Activated CD8-positive, alpha-beta T cell treated with anti-CD3 and anti-CD28 coated beads, Interleukin-2, amount 10 ng/mL, durations not matched to agents 7 days and 5 days (primary cell): ENCODE results near the gene LAIR1. TPM values are rescaled to one million over a fixed set of nuclear protein-coding genes. Genes with fewer than 3 reads are reported as not detected.

Experiments used
- total RNA-seq, 2 experiments: library from RNA; stranded (reverse); gene quantifications; one replicate each; pipeline ENCODE4 v1.2.3, GENCODE V29; 2021

The LAIR1 gene
- total RNA-seq, 2 experiments from 2014 or later: 92.8 to 97.6 TPM

Other genes with a start within 250 kb of the LAIR1 start
- 10 to 100 TPM; 50.9 to 51.4 TPM for gene TFPT, start 249.3 kb downstream of the LAIR1 start, total RNA-seq
- gene PRPF31, start 249.2 kb downstream of the LAIR1 start, total RNA-seq: 10 to 100 TPM; 77.5 to 82.8 TPM
- 10 to 100 TPM; 55.1 to 58.4 TPM for gene CNOT3, start 227.2 kb downstream of the LAIR1 start, total RNA-seq
- 1 to 10 TPM; 6.6 to 7.5 TPM for gene LENG1, start 205.2 kb downstream of the LAIR1 start, total RNA-seq
- under 1 TPM; 0.55 to 0.76 TPM for gene TMC4, start 191.8 kb downstream of the LAIR1 start, total RNA-seq
- 10 to 100 TPM; 56.9 to 58.8 TPM for gene MBOAT7, start 175.4 kb downstream of the LAIR1 start, total RNA-seq
- gene TSEN34, start 173.6 kb downstream of the LAIR1 start, total RNA-seq: 10 to 100 TPM; 11.2 to 11.9 TPM
- gene RPS9, start 164.1 kb downstream of the LAIR1 start, total RNA-seq: 1,000 to 10,000 TPM; 1,244 to 1,253 TPM
- 1 to 10 TPM; 1.1 to 1.5 TPM for gene LILRB3, start 141.9 kb downstream of the LAIR1 start, total RNA-seq
- under 1 TPM in 1 of 2 experiments, not detected in 1; 0.18 TPM for gene LILRA6, start 122.1 kb downstream of the LAIR1 start, total RNA-seq
- not detected for gene LILRB5, start 107.7 kb downstream of the LAIR1 start, total RNA-seq
- not detected for gene LILRB2, start 83.8 kb downstream of the LAIR1 start, total RNA-seq
- gene LILRA5, start 51.8 kb downstream of the LAIR1 start, total RNA-seq: not detected
- gene LILRA4, start 25.8 kb downstream of the LAIR1 start, total RNA-seq: not detected
- gene TTYH1, start 50.5 kb upstream of the LAIR1 start, total RNA-seq: 1 to 10 TPM in 1 of 2 experiments, under 1 TPM in 1; 0.99 to 1.3 TPM
- gene LENG8, start 84.3 kb upstream of the LAIR1 start, total RNA-seq: 100 to 1,000 TPM; 171 to 181 TPM
- gene LENG9, start 98.8 kb upstream of the LAIR1 start, total RNA-seq: 1 to 10 TPM; 5.3 to 5.6 TPM
- not detected for gene CDC42EP5, start 108.4 kb upstream of the LAIR1 start, total RNA-seq
- 1 to 10 TPM; 1.4 to 1.6 TPM for gene LAIR2, start 137.9 kb upstream of the LAIR1 start, total RNA-seq
- gene LILRA2, start 208.9 kb upstream of the LAIR1 start, total RNA-seq: not detected
- gene LILRA1, start 228.7 kb upstream of the LAIR1 start, total RNA-seq: not detected